GM23338 (cell line): ENCODE data around the gene C17orf50. TPM values are rescaled to one million over a fixed set of nuclear protein-coding genes. Genes with fewer than 3 reads are reported as not detected.
A peak's percentile ranks its signal among the peaks of the same experiment; 100 is the strongest.

Experiments
- ATAC-seq: fragments of 200-7000 bp; cut with Tn5 transposase; 3 replicates; pipeline ENCODE4 v1.9.1; 2020
- DNase-seq: peaks from one replicate; pipeline ENCODE4 v3.0.0-alpha.2; 2015; ENCODE audit warnings: low spot score
- H2AFZ ChIP-seq: fragments of 200-600 bp; sonication (generic); 2 replicates; pipeline ENCODE4 v1.8.0; 2016; ENCODE audit warnings: antibody characterized with exemption, mild to moderate bottlenecking, moderate library complexity
- H3F3A ChIP-seq: fragments of 200-600 bp; sonication (generic); replicated peaks from 2 replicates; pipeline ENCODE4 v1.8.0; 2017; ENCODE audit warnings: antibody characterized with exemption, mixed run types, low read depth
- H3K27ac ChIP-seq: fragments of 200-600 bp; sonication (generic); 2 replicates; pipeline ENCODE4 v1.6.1; 2016; ENCODE audit warnings: low read depth
- H3K27me3 ChIP-seq: fragments of 200-600 bp; sonication (generic); 2 replicates; pipeline ENCODE4 v1.8.0; 2016; ENCODE audit warnings: mild to moderate bottlenecking, mixed run types, moderate library complexity; ENCODE audit not compliant: insufficient read depth
- H3K36me3 ChIP-seq: fragments of 200-600 bp; sonication (generic); 2 replicates; pipeline ENCODE4 v1.8.0; 2016; ENCODE audit warnings: mild to moderate bottlenecking; ENCODE audit not compliant: insufficient read depth
- H3K4me1 ChIP-seq: fragments of 200-600 bp; sonication (generic); 2 replicates; pipeline ENCODE4 v1.8.0; 2016; ENCODE audit warnings: mild to moderate bottlenecking, moderate library complexity; ENCODE audit not compliant: insufficient read depth
- H3K4me2 ChIP-seq: fragments of 200-600 bp; sonication (generic); 2 replicates; pipeline ENCODE4 v1.7.1; 2017; ENCODE audit warnings: mixed run types
- H3K4me3 ChIP-seq: fragments of 200-600 bp; sonication (generic); 2 replicates; pipeline ENCODE4 v1.6.1; 2016; ENCODE audit warnings: mixed run types
- H3K79me2 ChIP-seq: fragments of 200-600 bp; sonication (generic); replicated peaks from 2 replicates; pipeline ENCODE4 v1.8.0; 2017; ENCODE audit warnings: mild to moderate bottlenecking; ENCODE audit not compliant: insufficient read depth
- H3K9me2 ChIP-seq: fragments of 200-600 bp; sonication (generic); 2 replicates; pipeline ENCODE4 v1.8.0; 2017; ENCODE audit not compliant: insufficient read depth
- H4K20me1 ChIP-seq: fragments of 200-600 bp; sonication (generic); replicated peaks from 2 replicates; pipeline ENCODE4 v1.8.0; 2017; ENCODE audit warnings: mild to moderate bottlenecking; ENCODE audit not compliant: insufficient read depth
- H3K27ac Mint-ChIP-seq: 2 replicates; pipeline ENCODE4 v1.8.0; 2020; ENCODE audit warnings: inconsistent platforms, mild to moderate bottlenecking, moderate library complexity, mixed read lengths
- H3K27me3 Mint-ChIP-seq: 3 replicates; pipeline ENCODE4 v1.8.0; 2022; ENCODE audit warnings: low read depth, mild to moderate bottlenecking, moderate library complexity, mixed read lengths, inconsistent platforms; ENCODE audit not compliant: insufficient read depth, poor library complexity
- H3K36me3 Mint-ChIP-seq: 3 replicates; pipeline ENCODE4 v1.8.0; 2021; ENCODE audit warnings: low read depth, mild to moderate bottlenecking, inconsistent platforms, moderate library complexity, mixed read lengths
- H3K4me1 Mint-ChIP-seq: 3 replicates; pipeline ENCODE4 v1.8.0; 2020; ENCODE audit warnings: mild to moderate bottlenecking, inconsistent platforms, mixed read lengths
- H3K4me3 Mint-ChIP-seq: 3 replicates; pipeline ENCODE4 v1.8.0; 2021; ENCODE audit warnings: moderate library complexity, mild to moderate bottlenecking, inconsistent platforms, mixed read lengths
- H3K9me3 Mint-ChIP-seq: 3 replicates; pipeline ENCODE4 v1.8.0; 2020; ENCODE audit warnings: moderate library complexity, mild to moderate bottlenecking, inconsistent platforms, mixed read lengths
- EZH2 ChIP-seq: fragments of 200-600 bp; sonication (generic); IDR thresholded peaks from one replicate; pipeline ENCODE4 v1.8.0; 2017; ENCODE audit warnings: antibody characterized with exemption, mild to moderate bottlenecking, low read depth; ENCODE audit not compliant: unreplicated experiment
- EZH2phosphoT487 ChIP-seq: fragments of 200-600 bp; sonication (generic); IDR thresholded peaks from one replicate; pipeline ENCODE4 v1.8.1; 2018; ENCODE audit warnings: antibody characterized with exemption; ENCODE audit not compliant: unreplicated experiment
- NANOG ChIP-seq: IDR thresholded peaks from 2 replicates; pipeline ENCODE4 v1.6.1; 2016; ENCODE audit warnings: antibody characterized with exemption, borderline replicate concordance
- POLR2AphosphoS5 ChIP-seq: IDR thresholded peaks from 2 replicates; pipeline ENCODE4 v1.6.1; 2016; ENCODE audit warnings: antibody characterized with exemption, low read depth
- STAT1 ChIP-seq: IDR thresholded peaks from one replicate; pipeline ENCODE4 v1.6.1; 2016; ENCODE audit warnings: antibody characterized with exemption; ENCODE audit not compliant: unreplicated experiment
- ZNF114 ChIP-seq: fragments of 250-450 bp; sonication (Bioruptor Pico); IDR thresholded peaks from 2 replicates; pipeline ENCODE4 v1.5.0; 2020; ENCODE audit warnings: mild to moderate bottlenecking, moderate library complexity
- ZNF462 ChIP-seq: fragments of 250-450 bp; sonication (Bioruptor Pico); IDR thresholded peaks from 2 replicates; pipeline ENCODE4 v1.5.0; 2020; ENCODE audit warnings: mild to moderate bottlenecking, moderate library complexity
- polyA plus RNA-seq: library from polyadenylated mRNA; unstranded; fragments of >200 nt; fragmentation: Nextera tagmentation; extraction: Ambion mirVana; gene quantifications from 2 replicates; pipeline ENCODE4 v1.2.1, GENCODE V29; 2016
- total RNA-seq: library from RNA; depleted of rRNA; stranded (reverse); fragments of >200 nt; shearing (Covaris generic); gene quantifications from 2 replicates; pipeline ENCODE4 v1.2.3, GENCODE V29; 2014

C17orf50 gene
- total and polyA plus RNA-seq, 2 experiments from 2014 or later: 0.74 to 1.6 TPM

- no peak for TF ChIP-seq ZNF462 (CRISPR knock-in tag)
- TF ChIP-seq EZH2phosphoT487: no peak
Measured at GRCh38 chr17:35731917-35732805, 28.5 kb upstream of the C17orf50 start (continued).

GRCh38 chr17:35732806-35733136 is 27.9 kb upstream of the C17orf50 start:
- no peaks in the 10 kb centered on the region for H3K79me2 ChIP-seq
- peaks cover 26% of the 10 kb centered on the region for H3K4me1 ChIP-seq
- no peak overlapping the region for H2AFZ ChIP-seq
- no peaks in the 10 kb centered on the region for H3K9me2 ChIP-seq
- ATAC-seq (no peak), DNase-seq (peak; percentile 39)
- peak overlapping the region; percentile 93 for H3K4me2 ChIP-seq
- H4K20me1 ChIP-seq: no peaks in the 10 kb centered on the region; the same call in 1 of the 2 replicates
- H3K27me3 ChIP-seq: peaks cover 13% of the 10 kb centered on the region
- Mint-ChIP-seq H3K27me3 (peaks cover 15% of the 10 kb centered on the region), H3K9me3 (no peaks in the 10 kb centered on the region), H3K4me3 (peak overlapping the region; percentile 91), H3K4me1 (peaks cover 31% of the 10 kb centered on the region), H3K27ac (no peak overlapping the region), H3K36me3 (no peaks in the 10 kb centered on the region; the same call in 2 of the 3 replicates)
- no peak overlapping the region for H3K27ac ChIP-seq
- H3F3A ChIP-seq: 0 out of 2 replicates have a peak, but pooled peaks cover 3% of the 10 kb centered on the region
- peak overlapping the region; percentile 89 for H3K4me3 ChIP-seq
- H3K36me3 ChIP-seq: no peaks in the 10 kb centered on the region
- no peak for TF ChIP-seq POLR2AphosphoS5
- no peak for TF ChIP-seq EZH2
- TF ChIP-seq EZH2phosphoT487: no peak
- no peak for TF ChIP-seq ZNF114 (CRISPR knock-in tag)
- TF ChIP-seq NANOG: no peak
- TF ChIP-seq ZNF462 (CRISPR knock-in tag): no peak
- TF ChIP-seq STAT1: no peak
